ENCODE data around the gene PDLIM1.
A peak's percentile ranks its signal among the peaks of the same experiment; 100 is the strongest.
"Not testable (repeated sequence)": the region's sequence is repeated elsewhere in the genome, so short reads cannot be mapped to it uniquely, and the experiment has no call there.

PDLIM1 gene

DNA sequence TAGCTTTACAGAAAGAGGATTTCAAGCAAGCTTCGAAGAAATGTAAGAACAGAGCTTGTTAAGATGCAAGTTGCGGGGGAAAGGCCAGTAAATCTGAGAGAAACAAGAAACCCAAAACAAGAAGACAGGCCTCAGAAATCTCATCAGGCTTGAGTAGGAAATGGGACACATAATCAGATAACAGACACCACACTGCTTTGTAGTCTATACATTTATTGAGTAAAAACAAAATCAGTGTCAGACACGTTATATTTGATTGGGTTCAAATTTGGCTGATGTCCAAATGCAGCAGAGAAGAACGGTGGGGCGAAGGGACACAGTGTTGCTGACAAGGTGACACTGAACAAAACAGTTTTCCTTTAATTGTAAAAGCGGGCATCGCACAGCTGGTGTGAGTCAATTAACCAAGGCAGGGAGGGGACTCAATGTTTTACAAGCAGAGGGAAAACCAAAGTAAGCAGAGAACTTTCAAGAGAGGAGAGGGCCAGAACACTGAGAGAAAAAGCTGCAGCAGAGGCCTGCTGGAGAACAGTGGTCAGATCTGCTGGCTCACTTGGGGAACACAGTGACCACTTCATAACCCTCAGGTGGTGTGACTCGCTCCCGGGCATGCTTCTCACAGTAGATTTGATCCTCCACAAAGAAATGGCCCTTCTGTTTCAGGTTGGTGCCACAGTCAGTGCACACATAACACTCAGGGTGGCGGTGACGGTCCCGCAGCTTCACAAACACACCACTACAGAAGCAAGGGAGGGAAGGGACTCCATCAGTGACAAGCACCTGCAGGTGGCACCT lies 53.2 kb downstream of the PDLIM1 start:
- no peak for DNase-seq

DNA sequence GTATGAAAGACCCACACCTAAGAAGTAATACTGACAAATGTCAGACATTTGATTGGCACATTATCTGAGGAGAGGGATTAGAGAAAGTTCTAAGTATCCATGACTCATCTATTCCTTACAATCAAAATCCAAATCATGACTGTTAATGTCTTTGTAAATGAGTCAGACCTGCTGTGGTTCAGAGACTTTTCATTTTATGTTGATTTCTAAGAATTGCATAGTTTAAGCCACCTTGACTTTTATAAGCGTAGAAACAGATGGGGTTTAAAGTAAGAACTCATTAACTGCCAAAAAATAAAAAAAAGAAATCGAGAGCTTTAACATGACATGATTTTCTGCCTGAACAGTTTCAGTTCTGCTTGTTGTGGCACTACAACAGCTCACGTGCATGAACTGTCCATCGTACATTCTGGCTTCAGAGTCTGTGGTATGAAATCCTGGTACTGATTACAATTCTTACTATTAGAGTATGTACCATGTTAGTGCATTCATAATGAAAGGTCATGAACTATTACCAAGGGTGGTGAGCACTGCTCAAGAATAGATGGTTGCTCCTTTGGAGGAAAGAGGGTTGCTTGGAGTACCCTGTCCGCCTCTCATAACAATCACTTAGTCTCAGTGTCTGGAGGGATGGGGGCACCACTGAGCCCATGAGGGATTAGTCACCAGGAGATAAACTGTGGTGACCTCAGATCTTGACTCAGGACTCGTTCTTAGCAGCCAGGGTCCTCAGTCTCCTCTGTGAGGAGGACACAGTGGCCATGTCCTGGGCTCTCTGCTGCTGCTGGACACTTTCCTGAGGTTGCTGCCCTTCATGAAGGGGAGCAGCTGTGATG lies 54.5 kb downstream of the PDLIM1 start:
- DNase-seq: no peak

DNA sequence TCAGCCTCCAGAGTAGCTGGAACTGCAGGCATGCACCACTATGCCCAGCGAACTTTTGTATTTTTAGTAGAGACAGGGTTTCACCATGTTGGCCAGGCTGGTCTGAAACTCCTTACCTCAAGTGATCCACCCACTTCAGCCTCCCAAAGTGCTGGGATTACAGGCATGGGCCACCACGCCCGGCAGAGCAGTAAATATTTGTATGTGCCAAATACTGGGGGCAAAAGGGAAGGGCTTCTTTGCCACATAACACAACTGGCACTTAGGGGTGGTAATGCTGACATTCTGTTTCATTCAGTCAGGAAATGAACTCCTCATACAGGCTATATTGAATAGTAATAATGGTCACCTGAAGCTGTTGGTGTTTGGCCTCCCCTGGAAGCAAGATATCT lies 55.1 kb downstream of the PDLIM1 start:
- no peak for DNase-seq

DNA sequence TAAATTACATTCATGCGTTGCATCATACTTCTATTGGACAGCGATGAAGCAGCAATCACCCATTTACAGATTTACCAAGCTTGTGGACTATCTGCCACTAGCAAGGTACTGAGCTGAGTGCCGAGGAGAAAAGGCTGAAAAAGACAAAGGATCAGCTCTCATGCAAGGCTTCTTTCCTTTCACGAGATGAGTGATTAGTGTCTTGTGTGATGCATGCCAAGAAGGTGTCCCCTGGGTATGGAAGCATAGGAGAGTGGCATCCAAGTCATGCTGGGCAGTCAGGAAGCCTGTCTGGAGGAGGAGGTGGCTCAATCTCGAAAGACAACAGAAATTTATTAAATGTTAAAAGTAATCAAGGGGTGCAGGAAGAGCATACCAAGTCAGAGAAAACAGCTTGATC lies 55.9 kb downstream of the PDLIM1 start:
- no peak for DNase-seq

DNA sequence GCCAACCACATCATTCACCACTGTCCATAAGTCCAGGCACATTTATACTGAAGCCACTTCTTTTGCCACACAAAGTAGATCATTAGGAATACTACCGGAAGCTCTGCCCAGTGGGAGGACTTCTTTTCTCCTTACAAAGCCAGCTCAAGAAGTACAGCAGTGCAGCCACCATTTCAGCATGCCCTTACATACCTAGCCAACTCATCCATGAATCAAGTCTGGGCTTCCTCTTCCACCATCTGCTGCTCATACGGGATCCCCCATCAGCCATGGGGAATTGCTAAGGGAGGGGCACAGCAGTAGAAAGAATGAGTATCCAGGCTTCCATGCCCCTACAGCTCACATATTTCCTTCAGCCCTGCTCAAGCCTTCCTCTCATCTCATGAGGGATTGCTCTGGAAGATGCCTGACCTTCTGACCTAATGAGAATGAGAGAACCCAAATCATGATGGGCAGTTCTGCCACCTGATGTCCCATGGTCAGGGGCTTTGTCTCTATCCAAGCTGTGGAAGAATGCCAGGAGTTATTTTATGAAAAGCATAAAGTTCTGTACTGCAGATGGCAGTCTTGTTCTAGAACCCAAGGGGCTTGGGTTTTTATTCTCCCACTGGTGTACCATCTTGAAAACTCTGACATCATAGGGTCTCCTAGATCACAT lies 57.3 kb downstream of the PDLIM1 start:
- no peak for DNase-seq

DNA sequence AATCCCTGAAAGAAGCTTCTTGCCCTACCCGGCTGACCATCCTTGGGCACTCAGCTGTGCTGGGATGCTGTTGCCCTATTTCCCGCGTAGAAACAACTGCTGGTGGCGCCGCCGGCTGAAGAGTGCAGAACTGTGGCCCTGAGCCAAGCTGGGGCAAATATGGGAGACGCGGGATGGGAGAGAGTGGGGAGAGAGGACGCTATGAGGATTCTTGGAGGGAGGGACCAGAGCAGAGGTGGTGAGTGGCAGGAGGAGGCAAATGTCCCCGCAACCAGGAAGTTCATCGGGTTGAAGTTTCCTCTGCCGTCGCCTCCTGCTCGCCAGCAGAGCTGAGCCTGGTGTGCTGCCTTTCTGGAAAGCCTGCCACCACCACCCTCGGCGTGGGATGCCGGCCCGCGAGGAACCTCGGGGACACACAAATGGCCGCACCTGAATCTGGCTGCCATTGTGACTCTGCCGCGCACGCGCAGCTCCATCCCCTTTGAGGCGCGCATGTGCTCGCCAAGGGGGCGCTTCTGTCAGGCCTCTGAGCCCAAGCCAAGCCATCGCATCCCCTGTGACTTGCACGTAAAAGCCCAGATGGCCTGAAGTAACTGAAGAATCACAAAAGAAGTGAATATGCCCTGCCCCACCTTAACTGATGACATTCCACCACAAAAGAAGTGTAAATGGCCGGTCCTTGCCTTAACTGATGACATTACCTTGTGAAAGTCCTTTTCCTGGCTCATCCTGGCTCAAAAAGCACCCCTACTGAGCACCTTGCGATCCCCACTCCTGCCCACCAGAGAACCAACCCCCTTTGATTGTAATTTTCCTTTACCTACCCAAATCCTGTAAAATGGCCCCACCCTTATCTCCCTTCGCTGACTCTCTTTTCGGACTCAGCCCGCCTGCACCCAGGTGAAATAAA lies 59.9 kb downstream of the PDLIM1 start:
- DNase-seq: not testable (repeated sequence)

DNA sequence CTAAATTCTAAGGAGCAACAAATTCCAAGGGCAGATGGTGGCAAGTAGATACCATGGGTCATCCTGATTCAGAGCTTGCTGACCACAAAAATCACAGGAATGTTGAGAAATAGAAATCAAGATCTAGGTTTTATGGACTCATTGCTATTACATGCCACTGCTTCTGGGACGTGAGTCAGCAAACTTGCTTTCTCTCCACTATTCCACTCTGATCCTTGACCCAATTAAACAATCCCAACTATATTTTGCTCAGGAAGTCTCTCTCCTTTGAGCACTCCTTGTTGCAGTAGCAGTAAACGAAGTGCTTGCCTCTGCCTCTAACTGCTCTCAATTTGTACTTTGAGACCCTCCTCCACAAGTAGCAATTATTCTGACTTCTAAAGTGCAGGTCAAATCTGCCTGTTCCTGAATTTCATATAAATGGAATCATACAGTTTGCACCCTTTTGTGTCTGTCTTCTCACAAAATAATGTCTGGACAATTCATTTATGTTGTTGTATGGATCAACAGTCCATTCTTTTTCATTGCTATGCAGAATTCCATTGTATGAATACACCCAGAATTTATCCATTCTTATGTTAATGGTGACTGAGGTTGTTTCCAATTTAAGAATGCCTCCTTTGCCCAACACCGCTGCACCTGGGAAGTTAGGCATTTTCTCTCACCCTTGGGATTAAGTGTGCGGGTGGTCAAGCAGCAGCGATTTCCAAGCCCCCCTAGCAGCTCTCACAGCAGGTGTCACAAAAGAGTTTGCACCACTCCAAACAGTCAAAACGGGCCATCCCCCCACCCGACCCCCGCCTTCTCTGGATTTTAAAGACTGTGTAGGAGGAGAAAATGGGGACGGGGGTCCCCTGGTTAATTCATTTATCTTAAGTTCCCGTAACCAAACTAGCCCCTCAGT lies 60.8 kb downstream of the PDLIM1 start:
- no peak for DNase-seq

DNA sequence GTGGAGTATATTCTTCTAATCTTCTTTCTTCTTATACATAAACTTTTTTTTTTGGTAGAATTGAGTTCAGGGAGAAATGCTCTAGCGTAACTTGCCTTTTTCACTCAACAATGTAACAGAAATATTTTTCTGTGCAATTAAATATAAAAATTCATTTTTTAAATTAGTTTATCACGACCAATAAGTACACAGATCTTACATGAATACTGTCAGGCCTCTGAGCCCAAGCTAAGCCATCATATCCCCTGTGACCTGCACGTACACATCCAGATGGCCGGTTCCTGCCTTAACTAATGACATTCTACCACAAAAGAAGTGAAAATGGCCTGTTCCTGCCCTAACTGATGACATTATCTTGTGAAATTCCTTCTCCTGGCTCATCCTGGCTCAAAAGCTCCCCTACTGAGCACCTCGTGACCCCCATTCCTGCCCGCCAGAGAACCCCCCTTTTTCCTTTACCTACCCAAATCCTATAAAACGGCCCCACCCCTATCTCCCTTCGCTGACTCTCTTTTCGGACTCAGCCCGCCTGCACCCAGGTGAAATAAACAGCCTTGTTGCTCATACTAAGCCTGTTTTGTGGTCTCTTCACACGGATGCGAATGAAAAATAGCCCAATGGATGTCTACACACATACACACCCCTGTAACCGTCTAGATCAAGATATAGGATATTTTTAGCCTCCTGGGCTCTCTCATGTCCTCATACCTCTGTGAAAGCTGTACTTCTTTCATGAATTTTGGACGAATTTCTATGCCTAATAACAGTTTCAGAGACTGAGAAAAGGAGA lies 61.7 kb downstream of the PDLIM1 start:
- not testable (repeated sequence) for DNase-seq

DNA sequence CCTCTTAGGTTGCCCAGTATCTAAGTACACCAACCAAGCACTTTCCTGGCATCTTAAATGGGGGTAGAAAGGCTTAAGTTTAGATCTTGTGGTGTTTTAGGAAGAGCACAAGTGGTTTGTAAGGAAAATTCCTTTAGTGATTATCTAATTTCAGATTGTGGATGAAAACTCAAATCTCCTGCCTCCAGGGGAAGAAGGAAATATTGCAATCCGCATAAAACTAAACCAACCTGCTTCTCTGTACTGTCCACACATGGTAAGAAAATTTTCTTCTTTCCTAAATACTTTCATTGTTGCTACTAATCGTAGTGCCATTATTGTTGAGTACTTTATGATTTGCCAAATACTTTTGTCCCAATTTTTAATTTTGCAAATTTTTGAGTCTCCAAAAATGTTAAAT lies 65.7 kb downstream of the PDLIM1 start:
- DNase-seq: no peak

DNA sequence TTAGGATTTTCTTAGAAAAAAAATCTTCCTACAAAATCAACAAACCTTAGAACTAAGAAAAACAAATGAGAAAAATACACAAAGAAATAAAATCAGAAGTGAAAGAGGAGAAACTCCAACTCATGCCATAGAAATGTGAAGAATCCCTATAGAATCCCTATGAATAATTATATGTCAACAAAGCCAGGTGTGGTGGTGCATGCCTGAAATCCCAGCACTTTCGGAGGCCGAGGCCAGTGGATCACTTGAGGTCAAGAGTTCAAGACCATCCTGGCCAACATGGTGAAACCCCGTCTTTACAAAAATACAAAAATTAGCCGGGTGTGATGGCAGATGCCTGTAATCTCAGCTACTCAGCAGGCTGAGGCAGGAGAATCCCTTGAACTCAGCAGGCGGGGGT lies 69.7 kb downstream of the PDLIM1 start:
- DNase-seq: no peak

DNA sequence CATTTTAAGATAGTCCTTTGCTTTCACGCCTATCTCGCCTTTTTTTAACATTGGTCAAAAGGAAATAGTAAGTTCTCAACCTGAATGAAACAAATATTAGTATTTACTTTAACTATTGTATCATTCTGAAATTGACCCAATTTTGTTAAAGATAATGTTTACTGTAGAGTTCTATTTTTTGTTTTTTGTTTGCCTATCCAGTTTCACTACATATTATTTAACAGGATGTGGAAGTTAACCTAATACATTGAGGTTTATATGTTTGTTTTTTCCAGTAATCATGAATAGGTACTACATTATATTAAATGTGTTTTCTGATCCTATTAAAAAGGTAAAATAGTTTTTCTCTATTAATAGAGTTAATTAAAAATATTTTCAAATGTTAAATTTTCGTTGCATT lies 70.3 kb downstream of the PDLIM1 start:
- DNase-seq: no peak

DNA sequence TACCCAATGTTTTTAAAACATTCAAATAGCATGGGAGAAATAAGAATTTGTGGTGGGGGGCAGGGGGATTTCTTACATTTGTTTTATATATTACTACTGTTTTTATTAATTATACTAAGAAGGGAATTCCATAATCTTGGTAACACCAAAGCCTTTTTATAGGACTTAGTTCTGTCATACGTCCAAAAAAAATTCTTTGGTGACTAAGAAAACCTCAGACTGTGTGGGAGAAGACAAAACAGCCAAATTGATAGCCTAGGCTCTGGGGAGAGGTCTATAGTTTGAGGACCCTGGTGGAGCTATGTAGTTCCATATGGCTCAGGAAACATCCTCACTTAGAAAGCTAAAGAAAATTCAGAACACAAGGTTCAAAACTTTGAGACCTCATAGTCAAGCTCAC lies 73.3 kb downstream of the PDLIM1 start:
- DNase-seq: no peak

DNA sequence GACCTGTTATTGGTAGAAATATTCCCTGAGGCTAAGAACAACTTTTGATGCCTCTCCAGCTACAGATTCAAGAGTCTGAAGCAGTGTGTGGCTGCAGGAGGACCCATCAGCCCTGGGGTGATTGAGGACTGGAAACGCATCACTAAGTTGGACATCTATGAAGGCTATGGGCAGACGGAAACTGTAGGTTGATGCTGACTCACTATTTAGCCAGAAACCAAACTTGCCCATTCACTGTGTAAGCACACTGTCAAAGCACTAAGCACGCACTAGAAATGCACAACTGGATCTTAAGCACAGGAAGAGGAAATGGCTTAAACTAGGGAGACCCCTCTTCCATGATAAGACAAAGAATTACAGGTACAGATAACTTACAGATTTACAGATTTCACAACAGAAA lies 76.0 kb downstream of the PDLIM1 start:
- no peak for DNase-seq

DNA sequence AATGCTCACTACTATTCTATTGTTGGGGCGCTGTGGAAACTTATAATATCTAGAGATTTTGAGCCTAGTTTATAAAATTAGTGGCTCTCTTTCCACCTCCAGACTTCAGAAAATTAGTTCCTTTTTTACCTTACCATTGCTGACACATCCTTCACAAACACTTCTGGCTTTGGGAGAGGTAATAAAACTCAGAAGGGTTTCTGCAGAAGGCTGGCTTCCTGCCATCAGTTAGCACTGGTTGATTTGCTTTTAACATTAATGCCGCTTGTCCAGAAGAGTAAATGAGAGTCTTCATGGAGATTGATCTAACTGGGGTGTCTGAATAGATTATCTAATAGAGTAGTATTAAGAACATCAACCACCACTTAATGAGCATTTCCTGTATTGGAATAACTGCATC lies 76.4 kb downstream of the PDLIM1 start:
- peak; percentile 53 for DNase-seq

DNA sequence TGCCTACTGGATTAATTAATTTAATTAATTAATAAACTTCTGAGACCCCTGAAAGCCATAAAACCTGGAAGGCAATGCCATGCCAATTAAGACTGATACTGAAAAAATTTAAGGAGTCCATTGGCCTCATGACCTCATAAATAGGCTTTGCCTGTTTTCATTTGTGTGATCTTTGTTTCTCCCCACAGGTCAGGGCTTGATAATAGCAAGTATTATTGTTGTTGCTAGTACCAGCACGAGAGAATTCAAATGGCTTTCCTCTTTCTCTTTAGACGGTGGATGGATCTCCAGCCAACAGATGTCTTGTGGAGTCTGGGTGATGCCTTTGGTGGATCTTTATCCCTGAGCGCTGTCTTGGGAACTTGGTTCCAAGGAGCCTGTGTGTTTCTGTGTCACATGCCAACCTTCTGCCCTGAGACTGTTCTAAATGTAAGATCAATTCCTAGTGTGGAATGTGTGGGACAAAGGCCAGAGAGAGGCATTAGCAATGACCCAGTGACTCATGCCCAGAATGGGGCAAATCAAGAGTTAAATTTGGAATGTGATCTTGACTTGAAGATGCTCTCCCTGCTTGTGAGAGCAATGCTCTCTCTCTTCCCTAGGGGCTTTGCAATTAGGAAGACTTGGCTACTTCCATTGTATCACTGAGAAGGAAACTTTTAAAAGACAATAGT lies 79.1 kb downstream of the PDLIM1 start:
- no peak for DNase-seq

DNA sequence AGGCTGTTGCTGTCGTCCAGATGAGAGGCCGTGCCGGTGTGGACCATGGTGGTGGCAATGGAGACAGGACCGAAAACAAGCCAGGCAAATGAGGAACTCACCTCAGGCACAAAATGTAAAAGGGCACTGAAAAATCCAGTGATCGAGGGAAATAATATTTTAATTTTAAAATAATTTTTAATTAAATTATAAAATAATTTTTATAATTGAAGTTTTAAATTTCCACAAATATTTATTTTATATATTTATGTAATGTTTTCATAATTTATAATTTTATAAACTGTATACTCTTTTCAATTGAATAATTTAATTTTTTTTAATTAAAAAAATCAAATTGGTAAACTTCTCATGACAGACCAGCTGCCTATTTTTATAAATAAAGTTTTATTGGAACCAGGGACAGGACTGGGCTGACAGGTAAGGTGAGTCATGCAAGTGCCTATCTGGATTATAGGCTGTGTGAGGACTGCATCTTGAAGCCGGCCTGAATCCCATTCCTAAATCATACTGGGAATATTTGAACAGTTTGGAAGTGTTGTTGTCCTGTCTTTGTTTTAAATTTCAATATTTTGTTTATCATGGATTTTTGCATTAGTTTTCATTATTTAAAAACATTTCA lies 81.2 kb downstream of the PDLIM1 start:
- no peak for DNase-seq

DNA sequence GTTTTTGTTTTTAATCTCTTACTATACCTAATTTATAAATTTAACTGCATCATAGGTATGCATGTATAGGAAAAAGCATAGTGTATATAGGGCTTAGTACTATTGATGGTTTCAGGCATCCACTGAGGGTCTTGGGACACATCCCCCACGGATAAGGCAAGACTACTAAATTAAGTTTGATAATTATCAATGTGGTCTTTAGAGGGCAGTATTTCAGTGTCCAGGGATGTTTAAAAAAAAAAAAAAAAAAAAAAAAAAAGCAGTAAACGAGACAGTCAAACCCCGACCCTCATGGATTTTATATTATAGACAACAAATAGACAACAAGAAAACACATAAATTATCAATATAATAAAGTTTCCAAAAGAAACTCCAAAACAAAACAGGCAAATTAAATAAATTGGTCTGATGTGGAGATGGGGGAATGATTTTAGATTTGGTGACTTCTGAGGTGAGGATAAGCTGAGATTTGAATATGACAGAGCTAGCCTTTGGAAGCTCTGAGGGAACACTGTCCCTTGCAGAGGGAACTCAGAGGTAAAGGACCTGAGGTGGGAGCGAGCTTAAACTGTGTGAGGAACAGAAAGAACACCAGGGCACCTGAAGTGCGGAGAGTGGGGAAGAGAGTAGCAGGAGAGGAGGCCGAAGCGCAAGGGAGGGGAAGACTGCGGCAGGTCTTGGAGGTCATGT lies 82.0 kb downstream of the PDLIM1 start:
- peak; percentile 2 for DNase-seq

DNA sequence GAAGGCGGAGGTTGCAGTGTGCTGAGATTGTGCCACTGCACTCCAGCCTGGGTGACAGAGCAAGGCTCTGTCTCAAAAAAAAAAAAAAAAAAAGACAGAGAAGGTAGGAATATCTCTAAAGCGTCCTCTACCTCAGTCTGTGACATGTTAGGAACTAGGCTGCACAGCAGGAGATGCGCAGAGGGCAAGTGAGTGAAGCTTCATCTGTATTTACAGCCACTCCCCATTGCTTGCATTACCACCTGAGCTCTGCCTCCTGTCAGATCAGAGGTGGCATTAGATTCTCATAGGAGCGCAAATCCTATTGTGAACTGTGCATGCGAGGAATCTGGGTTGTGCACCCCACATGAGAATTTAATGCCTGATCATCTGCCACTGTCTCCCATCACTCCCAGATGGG lies 87.9 kb downstream of the PDLIM1 start:
- DNase-seq: not testable (repeated sequence)

DNA sequence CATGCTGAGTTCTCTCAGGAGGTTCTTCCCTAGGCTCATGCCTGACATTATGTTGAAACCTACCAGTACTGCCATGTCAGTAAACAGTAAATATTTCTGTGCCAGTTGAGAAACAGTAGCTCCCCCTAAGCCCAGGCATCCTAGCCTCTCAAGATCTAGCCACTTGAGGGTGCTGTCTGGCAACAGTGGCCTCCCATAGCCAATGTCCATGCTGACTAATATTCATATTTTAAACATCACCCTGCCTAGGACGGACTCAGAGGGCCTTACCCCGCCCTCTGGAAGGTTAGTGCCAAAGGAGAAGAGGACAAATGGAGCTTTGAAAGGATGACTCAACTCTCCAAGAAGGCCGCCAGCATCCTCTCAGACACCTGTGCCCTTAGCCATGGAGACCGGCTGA lies 89.1 kb downstream of the PDLIM1 start:
- no peak for DNase-seq

Data from NCI-H69 (cell line).